ENCODE data around the gene SPATA24.

DNA sequence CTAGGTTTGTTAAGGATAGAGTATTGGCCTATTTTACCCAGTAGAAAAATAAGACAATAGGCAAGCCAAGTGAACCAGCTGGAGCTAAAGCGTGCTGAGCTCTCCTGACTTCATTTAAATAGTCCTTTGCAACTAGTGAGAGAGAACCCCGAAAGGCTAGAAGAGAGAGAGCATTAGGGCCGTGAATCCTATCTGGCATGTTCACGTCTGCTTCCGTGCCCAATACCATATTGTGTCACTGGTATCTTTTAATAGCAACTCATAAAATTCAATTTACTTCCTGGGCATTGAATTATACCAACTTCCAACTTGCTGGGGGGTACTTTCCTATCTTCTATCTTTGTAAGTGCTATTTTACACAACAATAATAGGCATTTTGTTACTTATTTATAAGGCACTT lies 21.6 kb upstream of the SPATA24 start:
- TF ChIP-seq, protein P1, sequence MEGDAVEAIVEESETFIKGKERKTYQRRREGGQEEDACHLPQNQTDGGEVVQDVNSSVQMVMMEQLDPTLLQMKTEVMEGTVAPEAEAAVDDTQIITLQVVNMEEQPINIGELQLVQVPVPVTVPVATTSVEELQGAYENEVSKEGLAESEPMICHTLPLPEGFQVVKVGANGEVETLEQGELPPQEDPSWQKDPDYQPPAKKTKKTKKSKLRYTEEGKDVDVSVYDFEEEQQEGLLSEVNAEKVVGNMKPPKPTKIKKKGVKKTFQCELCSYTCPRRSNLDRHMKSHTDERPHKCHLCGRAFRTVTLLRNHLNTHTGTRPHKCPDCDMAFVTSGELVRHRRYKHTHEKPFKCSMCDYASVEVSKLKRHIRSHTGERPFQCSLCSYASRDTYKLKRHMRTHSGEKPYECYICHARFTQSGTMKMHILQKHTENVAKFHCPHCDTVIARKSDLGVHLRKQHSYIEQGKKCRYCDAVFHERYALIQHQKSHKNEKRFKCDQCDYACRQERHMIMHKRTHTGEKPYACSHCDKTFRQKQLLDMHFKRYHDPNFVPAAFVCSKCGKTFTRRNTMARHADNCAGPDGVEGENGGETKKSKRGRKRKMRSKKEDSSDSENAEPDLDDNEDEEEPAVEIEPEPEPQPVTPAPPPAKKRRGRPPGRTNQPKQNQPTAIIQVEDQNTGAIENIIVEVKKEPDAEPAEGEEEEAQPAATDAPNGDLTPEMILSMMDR (IDR thresholded peaks at IDR 0.05): no peak
- no peak for TF ChIP-seq POLR2A (IDR thresholded peaks at IDR 0.05)

Data from stomach (tissue), 4 donors.